Skeletal muscle satellite cell (primary cell): ENCODE data around the gene TBX10.

Experiments
- H3K27me3 ChIP-seq: 2 replicates; pipeline ENCODE4 v1.7.0; 2013; ENCODE audit warnings: low read length; ENCODE audit not compliant: control insufficient read depth, insufficient read depth
- H3K36me3 ChIP-seq: 2 replicates; pipeline ENCODE4 v1.7.0; 2013; ENCODE audit warnings: mild to moderate bottlenecking, control low read depth, low read length; ENCODE audit not compliant: insufficient read depth
- H3K4me1 ChIP-seq: 2 replicates; pipeline ENCODE4 v1.7.0; 2013; ENCODE audit warnings: low read length; ENCODE audit not compliant: control insufficient read depth, insufficient read depth
- H3K4me2 ChIP-seq: 2 replicates; pipeline ENCODE4 v1.7.0; 2013; ENCODE audit warnings: mild to moderate bottlenecking, low read length
- H3K4me3 ChIP-seq: 2 replicates; pipeline ENCODE4 v1.7.0; 2013; ENCODE audit warnings: low read length
- H3K9ac ChIP-seq: 2 replicates; pipeline ENCODE4 v1.7.0; 2013; ENCODE audit warnings: mild to moderate bottlenecking, low read depth, low read length, moderate library complexity
- H3K9me3 ChIP-seq: replicated peaks from 2 replicates; pipeline ENCODE4 v1.7.0; 2013; ENCODE audit warnings: mild to moderate bottlenecking, control low read depth, low read length

Gene TBX10

GRCh38 chr11:67670316-67671210 is 31.0 kb upstream of the TBX10 start:
- Histone ChIP-seq H3K36me3 (no peaks in the 10 kb centered on the region), H3K4me2 (no peak overlapping the region), H3K4me3 (no peak overlapping the region), H3K9ac (no peak overlapping the region), H3K4me1 (no peaks in the 10 kb centered on the region), H3K9me3 (no peaks in the 10 kb centered on the region), H3K27me3 (peaks cover 29% of the 10 kb centered on the region)

GRCh38 chr11:67668192-67668551 is 28.6 kb upstream of the TBX10 start:
- Histone ChIP-seq H3K4me3 (no peak overlapping the region), H3K4me1 (no peaks in the 10 kb centered on the region), H3K9ac (no peak overlapping the region), H3K27me3 (peaks cover 5% of the 10 kb centered on the region), H3K36me3 (no peaks in the 10 kb centered on the region), H3K9me3 (no peaks in the 10 kb centered on the region), H3K4me2 (no peak overlapping the region)

- H3K9me3 ChIP-seq, result no peaks in the 10 kb centered on the region
- H3K9ac ChIP-seq, result no peak overlapping the region
- H3K4me1 ChIP-seq, result no peaks in the 10 kb centered on the region
- no peak overlapping the region for H3K4me3 ChIP-seq
- no peaks in the 10 kb centered on the region for H3K36me3 ChIP-seq
- no peak overlapping the region for H3K4me2 ChIP-seq
- H3K27me3 ChIP-seq, result peaks cover 5% of the 10 kb centered on the region
These were observed 28.1 kb upstream of the TBX10 start for GRCh38 chr11:67667490-67668191.

GRCh38 chr11:67666676-67667489 is 27.3 kb upstream of the TBX10 start:
- H3K4me1 ChIP-seq, result no peaks in the 10 kb centered on the region
- H3K9me3 ChIP-seq, result no peaks in the 10 kb centered on the region
- H3K4me2 ChIP-seq, result no peak overlapping the region
- H3K9ac ChIP-seq, result no peak overlapping the region
- no peaks in the 10 kb centered on the region for H3K36me3 ChIP-seq
- peaks cover 12% of the 10 kb centered on the region for H3K27me3 ChIP-seq
- H3K4me3 ChIP-seq, result no peak overlapping the region

GRCh38 chr11:67666303-67666645 is 26.7 kb upstream of the TBX10 start:
- Histone ChIP-seq H3K4me2 (no peak overlapping the region), H3K4me1 (no peaks in the 10 kb centered on the region), H3K9me3 (no peaks in the 10 kb centered on the region), H3K9ac (no peak overlapping the region), H3K27me3 (peaks cover 14% of the 10 kb centered on the region), H3K36me3 (no peaks in the 10 kb centered on the region), H3K4me3 (no peak overlapping the region)

- Histone ChIP-seq H3K36me3 (no peaks in the 10 kb centered on the region), H3K4me2 (no peak overlapping the region), H3K9me3 (no peaks in the 10 kb centered on the region), H3K27me3 (peaks cover 14% of the 10 kb centered on the region), H3K9ac (no peak overlapping the region), H3K4me1 (no peaks in the 10 kb centered on the region), H3K4me3 (no peak overlapping the region)
These were observed 26.2 kb upstream of the TBX10 start for GRCh38 chr11:67665541-67666302.

GRCh38 chr11:67664696-67665540 is 25.4 kb upstream of the TBX10 start:
- peaks cover 14% of the 10 kb centered on the region for H3K27me3 ChIP-seq
- no peak overlapping the region for H3K4me2 ChIP-seq
- H3K4me3 ChIP-seq, result no peak overlapping the region
- H3K36me3 ChIP-seq, result no peaks in the 10 kb centered on the region
- no peaks in the 10 kb centered on the region for H3K9me3 ChIP-seq
- H3K9ac ChIP-seq, result no peak overlapping the region
- no peaks in the 10 kb centered on the region for H3K4me1 ChIP-seq

- H3K36me3 ChIP-seq, result no peaks in the 10 kb centered on the region
- no peak overlapping the region for H3K4me3 ChIP-seq
- no peak overlapping the region for H3K4me2 ChIP-seq
- no peaks in the 10 kb centered on the region for H3K9me3 ChIP-seq
- H3K4me1 ChIP-seq, result no peaks in the 10 kb centered on the region
- H3K9ac ChIP-seq, result no peak overlapping the region
- H3K27me3 ChIP-seq, result peaks cover 14% of the 10 kb centered on the region
These were observed 24.6 kb upstream of the TBX10 start for GRCh38 chr11:67664213-67664585.

- H3K4me1 ChIP-seq, result no peaks in the 10 kb centered on the region
- H3K36me3 ChIP-seq, result no peaks in the 10 kb centered on the region
- no peaks in the 10 kb centered on the region for H3K9me3 ChIP-seq
- H3K4me2 ChIP-seq, result no peak overlapping the region
- H3K9ac ChIP-seq, result no peak overlapping the region
- H3K27me3 ChIP-seq, result peaks cover 14% of the 10 kb centered on the region
- H3K4me3 ChIP-seq, result no peak overlapping the region
These were observed 24.1 kb upstream of the TBX10 start for GRCh38 chr11:67663532-67664212.

GRCh38 chr11:67662835-67663531 is 23.4 kb upstream of the TBX10 start:
- Histone ChIP-seq H3K9ac (no peak overlapping the region), H3K4me3 (no peak overlapping the region), H3K9me3 (no peaks in the 10 kb centered on the region), H3K4me1 (no peaks in the 10 kb centered on the region), H3K36me3 (no peaks in the 10 kb centered on the region), H3K4me2 (no peak overlapping the region), H3K27me3 (peaks cover 14% of the 10 kb centered on the region)
